Activated CD4-positive, alpha-beta T cell treated with anti-CD3 and anti-CD28 coated beads for 4 hours (primary cell): Measurements from ENCODE around the gene SLC39A2.
"Not testable (repeated sequence)": the region's sequence is repeated elsewhere in the genome, so short reads cannot be mapped to it uniquely, and the experiment has no call there.

Source experiments
- DNase-seq, 2 donors: peaks; one replicate each; pipeline ENCODE4 v3.0.0-alpha.2; 2020

The SLC39A2 gene

DNA sequence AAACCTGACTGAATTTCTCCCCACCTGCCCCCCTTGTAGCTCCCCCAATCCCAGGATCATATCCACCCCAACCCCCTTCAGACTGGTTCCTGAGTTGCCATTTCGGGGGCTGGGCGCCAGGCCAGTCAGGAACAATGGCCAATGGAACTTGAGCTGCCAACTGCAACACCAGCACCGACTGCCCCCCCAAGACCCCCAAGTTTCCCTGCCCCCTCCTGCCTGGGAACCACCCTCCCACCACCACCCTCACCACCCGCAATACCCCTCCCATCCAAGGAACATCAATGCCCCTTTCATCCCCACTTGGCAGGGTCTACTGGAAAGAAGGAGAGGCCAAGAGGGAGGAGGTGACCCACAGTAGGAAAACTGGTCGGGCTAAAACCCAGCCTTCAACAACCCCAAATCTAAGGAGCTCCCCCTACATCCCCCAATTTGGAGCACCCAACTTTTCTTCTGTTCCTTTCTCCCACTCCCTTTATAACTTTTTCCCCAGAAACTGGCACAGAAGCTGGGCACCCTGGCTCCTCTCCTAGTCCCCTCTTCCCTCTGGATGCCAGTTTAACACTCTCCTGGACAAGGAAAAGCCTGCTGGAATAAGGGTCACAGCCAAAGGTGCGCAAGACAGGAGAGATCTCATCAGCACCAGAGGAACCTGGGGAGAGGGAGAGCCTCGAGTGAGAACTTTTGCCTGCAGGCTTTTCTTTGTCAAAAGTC, 27.3 kb downstream of the SLC39A2 start:
- DNase-seq: no peak

DNA sequence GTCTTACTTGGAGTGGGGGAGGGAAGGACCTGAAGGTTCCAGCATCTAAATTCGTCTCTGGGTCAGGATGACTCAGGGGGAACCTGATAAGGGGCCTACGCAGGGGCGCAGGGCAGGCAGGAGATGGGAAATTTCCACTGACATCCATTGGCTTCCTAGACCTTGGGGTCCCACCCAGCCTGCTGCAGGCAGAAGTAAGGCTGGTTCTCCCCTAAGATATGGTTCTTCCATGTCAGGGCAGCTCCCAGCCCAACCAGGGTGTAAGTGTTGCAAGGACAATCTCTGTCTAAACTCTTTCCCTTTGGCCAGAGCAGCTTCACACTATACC, 27.9 kb downstream of the SLC39A2 start:
- DNase-seq: no peak

DNA sequence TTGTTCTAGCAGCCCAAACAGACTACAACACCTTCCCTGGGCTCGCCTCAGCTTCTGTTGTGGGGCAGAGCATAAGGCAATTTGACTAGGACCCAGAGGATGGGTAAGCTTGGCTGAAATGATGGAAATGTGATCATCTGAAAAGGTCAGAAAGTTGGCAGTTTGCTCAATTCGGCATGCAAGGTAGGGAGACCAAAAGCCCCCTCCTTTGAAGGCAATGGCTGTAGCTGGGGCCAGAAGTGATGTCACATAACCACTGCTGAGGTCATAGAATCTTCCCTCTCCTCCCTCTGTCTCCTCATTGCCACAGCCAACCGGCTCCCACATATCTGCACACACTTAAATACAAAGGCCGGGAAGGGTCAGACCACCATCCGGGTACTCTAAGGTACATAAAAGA, 30.8 kb downstream of the SLC39A2 start, which contains the start of gene TPPP2:
Gene TPPP2 (plus strand): TSS at position 301 of the 400 bp plus-strand sequence. CDS start 365 bp downstream, outside the sequence.
- no peak for DNase-seq

DNA sequence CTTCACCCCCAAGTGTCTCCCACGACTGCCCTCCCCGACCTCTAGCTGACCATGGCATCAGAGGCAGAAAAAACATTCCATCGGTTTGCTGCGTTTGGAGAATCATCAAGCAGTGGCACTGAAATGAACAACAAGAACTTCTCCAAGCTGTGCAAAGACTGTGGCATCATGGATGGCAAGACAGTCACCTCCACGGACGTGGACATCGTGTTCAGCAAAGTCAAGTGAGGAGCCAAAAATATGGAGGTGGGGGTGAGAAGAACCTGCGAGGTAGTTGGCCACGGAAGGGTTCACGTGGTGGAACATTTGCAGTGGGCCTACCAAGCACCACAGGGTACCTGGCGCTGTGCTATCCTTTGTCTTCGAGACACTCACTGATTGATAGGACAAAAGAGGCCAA, 31.4 kb downstream of the SLC39A2 start:
- DNase-seq: no peak

DNA sequence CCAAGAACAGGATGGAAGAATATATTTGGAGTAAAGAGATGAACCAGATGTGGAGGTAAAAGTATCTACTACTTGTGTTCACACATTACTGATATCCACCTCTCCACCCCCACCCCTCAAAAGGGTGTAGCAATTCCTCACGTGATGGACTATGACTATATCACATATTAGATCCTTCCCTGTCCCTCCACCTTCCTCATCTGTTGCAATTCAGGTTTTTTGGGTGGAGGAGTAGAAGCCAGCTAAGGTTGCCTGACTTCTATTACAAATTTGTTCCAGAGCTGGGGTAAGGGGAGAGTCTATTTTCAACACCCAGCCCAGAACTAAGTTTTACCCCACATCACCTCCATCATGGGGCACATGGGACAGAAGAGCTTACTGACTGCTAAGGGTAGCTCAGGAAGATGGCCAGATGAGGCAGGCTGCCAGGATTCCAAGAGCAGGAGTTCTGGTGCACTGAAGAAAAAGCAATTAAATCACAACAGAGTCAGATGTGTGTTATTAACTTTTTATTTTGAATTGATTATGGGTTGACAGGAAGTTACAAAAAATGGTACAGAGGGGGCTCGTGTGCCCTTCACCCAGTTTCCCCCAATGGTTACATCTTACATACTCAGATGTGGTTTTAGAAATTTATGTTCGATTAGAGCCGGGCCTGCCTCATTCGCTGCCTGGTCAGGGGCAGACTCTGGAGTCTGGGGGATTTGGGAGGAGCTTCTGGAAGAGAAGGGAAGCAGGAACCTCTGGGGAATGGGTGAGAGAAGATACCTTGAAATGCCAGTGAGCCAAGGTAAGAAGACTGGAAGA, 33.4 kb downstream of the SLC39A2 start:
- DNase-seq: no peak

DNA sequence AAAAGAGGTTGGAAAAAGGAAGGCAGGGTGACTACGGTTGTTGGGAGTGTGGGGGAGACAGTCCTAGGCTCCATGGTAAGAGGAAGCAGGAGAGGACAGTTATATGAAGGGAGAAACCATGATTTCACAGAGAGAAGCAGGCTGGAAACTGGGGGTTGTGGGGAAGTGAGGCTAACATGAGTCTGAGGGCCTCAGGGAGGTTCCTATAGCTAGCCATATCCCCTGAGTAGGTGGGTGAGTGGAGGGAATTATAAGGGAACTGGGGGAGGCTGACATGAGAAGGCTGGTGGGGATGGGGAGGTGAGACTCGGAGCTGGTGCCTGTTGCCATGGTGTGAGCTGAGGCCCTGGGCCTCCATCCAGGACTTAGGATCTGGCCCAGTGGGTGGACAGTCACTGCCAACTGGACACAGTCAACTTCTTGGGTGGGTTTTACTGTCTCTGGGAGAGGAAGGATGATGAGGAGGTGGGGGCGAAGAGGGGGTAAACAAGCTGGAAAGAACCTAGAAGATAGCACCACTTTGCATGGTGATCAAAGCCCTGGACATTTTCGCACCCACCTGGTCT, 34.1 kb downstream of the SLC39A2 start:
- DNase-seq: no peak

DNA sequence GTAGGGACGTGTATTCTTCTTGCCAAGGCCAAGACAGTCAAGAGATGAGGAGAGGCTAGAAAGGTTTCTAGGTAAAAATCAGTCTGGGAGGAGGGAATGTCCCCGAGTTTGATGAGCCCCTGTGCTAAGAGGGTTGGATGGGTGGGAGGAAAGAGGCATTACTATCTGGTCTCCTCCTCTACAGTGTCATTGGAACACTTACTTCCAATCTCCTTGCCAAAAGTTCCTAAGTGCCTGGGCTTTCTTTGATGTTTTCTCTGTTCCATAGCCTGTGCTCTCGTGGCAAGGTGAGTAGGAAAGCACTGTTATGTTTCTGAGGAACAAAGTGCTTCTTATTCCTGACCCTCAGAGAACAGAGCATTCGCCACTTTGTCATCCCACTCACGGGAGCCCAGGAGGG, 35.6 kb downstream of the SLC39A2 start, which contains the start of gene RNASE13:
Gene RNASE13 (minus strand): TSS at position 101 of the 400 bp plus-strand sequence. CDS start 519 bp downstream, outside the sequence.
- no peak for DNase-seq

DNA sequence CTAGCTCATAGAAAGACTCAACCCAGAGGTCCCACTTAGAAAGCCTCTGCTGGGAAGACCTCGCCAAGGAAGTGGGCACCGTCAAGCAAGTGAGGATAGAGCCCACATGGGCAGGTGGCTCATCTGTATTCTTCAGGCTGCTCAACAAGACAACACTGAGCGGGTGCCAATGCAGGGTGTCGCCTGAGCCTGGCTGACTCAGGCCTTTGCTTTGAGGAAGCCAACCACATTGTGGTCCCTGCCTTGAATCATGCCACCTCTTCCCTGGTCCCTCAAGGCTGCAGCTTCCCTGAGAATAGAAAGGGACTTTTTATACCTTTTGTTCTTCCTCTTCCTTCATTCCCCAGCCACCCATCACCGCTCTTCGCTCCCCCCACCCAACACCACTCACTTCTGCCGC, 37.7 kb downstream of the SLC39A2 start:
- DNase-seq: no peak

DNA sequence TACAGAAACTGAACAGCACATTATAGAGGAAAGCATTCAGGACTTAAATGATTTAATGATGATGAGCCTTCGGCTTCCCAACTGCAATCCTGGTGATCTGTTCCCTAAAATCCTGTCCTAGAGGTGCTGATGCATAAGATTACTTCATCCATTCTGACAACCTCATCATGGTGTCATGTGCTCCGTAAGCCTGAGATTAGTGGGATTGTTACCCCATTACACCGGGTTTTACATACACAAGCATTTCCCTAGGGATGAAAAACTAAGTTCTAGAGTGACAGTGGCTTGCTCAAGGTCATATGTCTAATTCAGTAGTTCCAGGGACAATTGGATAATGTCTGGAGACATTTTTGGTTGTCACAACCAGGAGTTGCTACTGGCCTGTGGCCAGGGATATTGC, 38.1 kb downstream of the SLC39A2 start:
- no peak for DNase-seq

DNA sequence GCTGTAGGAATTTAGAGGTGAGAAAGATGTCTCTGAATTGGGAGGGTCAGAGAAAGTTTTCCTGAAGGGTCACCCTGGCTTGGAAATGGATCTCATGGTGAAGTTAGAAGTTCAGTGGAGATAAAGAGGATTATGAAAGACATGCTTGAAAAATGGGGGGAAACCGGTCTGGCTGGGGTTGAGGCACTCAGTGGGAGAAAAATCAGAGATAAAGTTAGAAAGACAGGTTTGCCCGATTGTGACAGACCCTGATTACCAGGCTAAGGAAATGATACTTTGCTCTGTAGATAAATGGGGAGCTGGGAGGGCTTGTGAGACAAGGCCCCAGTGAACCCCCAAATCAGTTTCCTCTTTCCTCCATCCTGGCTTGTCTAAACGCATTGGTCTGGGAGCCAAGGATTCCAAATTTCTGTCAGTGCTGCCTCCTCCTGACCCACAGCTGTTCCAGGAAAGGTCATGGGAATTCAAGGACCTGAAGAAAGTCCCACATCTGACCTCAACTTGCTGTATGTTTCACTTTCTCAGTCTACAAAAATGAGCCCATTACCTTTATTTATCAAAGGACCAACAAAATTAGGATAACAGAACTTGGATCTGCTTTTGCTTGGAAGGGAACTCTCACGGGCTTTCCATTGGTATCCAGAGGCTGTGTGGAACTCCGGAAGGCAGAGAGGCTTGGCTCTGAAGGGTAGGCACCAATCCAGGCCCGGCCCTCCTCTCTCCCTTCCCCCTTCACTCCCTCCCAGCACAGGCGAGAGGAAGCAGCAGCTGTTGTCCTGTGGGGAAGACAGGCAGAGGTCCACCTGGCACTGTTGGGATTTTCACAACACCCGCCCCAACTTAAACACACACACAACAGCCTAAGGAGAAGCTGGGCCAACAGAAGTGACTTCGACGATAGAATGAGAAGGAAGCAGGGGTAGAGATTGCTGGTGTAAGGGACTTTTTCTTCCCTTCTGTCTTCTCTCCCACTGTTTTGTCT, 39.6 kb downstream of the SLC39A2 start:
- DNase-seq: no peak

DNA sequence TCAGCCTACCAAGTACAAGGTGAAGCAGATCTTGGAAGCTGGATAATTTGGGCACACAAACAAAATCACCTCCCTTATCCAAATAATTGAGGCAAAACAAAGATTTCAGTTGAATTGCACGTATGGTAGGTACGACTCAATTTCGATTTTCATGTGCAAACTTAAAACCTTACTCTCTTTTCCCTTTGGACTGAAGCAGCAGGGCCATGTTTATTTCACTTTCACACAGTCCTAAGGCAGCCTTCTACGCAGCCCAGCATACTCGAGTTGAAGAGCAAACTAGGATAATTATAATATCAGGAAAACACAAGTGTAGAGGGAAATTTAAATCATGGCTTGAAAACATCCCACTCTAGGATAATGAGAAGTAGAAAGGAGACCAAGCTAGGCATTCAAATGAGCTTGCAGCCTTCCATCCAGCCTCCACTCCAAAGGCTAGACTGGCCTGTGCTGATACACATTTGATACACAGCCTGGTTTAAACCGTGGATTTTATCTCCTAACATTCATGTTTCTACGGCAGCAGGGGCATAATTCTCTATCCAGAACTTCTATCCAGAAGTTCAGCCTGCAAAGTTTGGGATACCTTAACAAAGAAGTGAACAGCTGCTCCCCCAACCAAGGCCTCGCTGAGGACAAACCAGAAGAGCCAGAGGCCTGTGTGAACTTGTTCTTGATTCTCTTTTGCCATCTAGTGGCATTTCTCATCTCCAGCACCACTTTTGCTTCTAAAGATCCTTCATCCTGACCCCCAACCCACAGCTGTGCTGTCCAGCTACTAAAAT, 40.7 kb downstream of the SLC39A2 start:
- DNase-seq: peak; percentile 14 to 16

DNA sequence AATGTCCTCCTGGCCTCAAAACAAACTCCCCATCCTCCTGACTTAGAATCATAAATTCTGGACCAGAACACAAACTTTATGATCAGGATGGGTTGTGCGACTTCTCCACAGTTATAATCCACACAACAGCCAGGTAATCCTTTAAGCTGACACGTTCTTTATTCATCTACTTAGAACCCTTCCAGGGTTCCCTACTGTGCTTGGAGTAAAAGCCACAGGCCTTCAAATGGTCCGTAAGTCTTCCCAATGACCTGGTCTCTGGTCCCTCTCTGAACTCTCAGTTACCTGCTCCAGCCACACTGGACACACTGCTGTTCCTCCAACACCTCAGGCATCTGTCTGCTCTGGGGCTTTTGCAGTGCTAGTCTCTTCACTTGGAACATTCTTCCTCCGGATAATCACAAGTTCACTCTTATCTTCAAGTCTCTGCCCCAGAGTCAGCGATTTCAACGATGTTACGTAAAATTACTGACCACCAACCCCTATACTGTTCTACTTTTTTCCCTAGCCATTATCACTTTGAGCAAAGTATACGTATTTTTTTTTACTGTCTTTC, 41.4 kb downstream of the SLC39A2 start:
- no peak for DNase-seq

DNA sequence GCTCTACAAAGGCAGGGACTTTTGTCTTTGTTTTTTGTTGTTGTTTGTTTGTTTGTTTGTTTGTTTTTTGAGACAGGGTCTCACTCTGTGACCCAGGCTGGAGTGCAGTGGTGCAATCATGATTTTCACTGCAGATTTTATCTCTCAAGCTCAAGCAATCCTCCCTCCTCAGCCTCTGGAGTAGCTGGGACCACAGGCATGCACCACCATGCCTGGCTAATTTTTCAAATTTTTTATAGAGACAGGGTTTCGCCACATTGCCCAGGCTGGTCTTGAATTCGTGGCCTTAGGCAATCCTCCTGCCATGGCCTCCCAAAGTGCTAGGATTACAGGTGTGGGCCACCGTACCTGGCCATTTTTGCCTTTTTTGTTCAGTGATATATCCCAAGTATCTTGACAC, 41.8 kb downstream of the SLC39A2 start:
- not testable (repeated sequence) for DNase-seq

DNA sequence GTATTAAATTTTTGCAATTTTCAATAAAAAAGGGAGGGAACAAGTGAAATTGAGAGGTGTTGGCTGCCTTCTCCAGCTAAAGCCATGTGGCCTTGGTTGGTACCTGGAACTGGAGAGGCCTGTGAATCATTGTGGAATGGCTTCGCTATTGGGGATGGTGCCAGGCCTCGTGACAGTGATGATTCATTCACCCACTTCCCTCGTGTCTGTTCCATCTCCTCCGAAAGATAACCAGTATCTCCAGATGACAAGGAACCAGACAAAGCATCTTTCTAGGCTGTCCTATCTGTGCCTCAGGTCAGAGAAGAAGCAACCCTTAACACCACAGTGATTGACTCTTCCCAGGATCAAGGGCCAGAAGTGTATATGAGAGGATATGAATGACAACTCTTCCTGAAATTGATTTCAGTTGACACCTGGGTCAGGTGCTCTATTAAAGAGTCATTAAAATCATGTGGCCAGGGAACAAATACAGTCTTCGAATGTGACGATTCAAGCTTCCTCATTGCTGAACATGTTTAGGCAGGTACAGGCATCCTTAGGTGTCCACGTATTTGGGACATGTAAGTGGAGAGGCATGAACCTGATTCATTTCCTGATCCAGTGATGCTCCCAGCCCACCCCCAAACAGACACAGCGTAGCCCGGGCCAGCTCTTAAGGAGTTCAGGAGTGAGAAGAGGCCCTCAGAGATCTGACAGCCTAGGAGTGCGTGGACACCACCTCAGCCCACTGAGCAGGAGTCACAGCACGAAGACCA, 42.8 kb downstream of the SLC39A2 start, which contains the start of gene RNASE7:
Gene RNASE7 (plus strand): TSS at position 687 of the 758 bp plus-strand sequence. CDS start 631 bp downstream, outside the sequence.
- DNase-seq: no peak

DNA sequence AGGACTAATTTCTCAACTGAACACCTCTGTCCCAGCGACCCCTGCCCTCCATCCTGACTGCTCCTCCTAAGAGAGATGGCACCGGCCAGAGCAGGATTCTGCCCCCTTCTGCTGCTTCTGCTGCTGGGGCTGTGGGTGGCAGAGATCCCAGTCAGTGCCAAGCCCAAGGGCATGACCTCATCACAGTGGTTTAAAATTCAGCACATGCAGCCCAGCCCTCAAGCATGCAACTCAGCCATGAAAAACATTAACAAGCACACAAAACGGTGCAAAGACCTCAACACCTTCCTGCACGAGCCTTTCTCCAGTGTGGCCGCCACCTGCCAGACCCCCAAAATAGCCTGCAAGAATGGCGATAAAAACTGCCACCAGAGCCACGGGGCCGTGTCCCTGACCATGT, 43.8 kb downstream of the SLC39A2 start:
- DNase-seq: no peak

DNA sequence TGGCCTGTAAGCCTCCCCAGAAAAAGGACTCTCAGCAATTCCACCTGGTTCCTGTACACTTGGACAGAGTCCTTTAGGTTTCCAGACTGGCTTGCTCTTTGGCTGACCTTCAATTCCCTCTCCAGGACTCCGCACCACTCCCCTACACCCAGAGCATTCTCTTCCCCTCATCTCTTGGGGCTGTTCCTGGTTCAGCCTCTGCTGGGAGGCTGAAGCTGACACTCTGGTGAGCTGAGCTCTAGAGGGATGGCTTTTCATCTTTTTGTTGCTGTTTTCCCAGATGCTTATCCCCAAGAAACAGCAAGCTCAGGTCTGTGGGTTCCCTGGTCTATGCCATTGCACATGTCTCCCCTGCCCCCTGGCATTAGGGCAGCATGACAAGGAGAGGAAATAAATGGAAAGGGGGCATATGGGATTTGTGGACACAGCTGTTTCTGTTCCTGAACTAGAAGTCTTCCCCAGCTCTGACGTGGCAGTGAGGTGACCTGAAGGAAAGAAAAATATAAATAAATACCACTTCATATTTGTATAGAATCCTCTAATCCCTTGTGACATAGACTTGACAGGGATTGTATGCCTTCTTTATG, 44.4 kb downstream of the SLC39A2 start:
- no peak for DNase-seq

DNA sequence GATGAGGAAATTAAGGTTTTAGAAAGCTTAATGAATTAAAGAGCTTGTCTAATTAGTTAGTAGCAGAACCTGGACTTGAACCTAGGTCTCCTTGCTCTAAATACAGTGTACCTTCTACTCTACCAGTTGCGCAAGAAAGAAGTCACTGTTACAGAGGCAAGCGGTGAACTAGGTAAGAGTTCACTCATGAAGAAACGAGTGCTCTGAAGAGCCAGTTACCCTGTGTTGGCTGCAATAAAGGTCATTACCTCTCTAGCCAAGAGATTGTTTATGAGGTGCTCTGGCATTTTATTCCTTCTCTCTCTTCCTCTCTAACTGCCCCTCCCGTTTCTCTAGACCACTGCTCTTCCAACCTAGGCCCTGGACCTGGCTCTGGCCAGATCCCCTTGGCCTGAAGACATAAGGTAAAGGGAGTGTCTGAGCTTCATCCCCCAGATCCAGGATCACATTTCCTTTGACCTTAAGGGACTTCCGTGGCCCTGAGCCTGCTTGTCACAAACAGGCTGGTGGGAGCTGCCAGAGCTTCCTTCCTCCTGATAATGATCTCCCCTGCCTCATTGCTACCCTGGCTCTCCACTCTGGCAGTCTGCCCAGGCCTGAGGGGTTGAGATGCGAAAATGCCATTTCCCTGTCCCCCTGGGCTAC, 45.0 kb downstream of the SLC39A2 start:
- DNase-seq: no peak

DNA sequence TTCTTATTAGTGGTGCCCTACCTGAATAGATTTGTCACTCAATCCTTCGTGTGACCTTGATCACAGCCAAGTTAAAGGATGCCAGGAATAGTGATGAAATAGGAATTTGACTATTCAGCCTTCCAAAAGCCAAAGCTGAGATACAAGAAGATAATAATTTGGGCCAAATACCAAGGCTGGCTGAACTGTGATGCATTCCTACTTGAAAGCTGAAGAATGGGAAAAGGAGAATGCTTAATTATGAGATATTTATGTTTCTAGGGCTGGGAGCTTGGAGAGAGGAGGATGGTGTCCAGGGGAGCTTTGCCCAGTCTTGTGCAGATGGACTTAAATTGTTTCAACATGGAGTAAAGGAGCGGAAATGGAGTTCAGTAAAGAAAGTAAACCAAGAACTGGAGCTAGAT, 48.3 kb downstream of the SLC39A2 start:
- no peak for DNase-seq

DNA sequence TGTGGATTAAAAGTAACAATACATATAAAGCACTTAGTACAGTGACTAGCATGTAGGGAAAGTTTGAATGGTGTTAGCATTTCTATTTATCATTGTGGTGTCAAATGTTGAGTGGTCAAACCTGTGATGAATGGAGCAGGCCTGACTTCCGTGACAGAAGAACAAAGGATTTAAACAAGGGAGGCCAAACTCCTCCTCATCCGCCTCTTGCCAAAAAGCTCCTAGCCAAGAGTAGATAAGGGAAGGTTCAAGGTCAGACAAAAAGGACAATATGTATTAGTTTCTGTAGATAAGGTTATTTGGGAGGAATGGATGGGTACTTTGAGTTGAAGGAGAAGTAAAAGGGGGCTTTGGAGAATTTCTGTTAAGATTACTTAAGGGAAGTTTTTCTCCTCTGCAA, 49.5 kb downstream of the SLC39A2 start:
- DNase-seq: no peak

DNA sequence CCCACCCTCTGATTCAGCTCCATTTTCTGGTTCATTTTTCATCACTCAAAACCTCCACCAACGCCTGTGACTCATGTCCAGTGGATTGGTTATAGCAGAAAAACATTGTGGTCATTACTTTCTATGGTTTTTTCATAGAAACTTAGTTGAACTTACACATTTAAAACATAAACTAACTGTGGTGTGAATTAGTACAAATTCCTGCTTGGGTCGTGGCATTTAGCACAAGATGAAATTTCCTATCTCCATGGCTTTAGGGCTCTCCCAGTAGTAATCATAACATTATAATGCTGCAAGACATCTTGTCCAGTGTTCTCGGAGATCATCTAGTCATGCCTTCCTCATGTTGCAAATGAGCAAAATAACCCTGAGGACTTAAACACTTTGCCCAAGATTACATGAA, 50.2 kb downstream of the SLC39A2 start:
- DNase-seq: no peak
